Ramos (cell line): ENCODE results near the gene TMED6.

Experiments used
- in situ Hi-C: fragments of 300-500 bp; cut with MboI; formaldehyde crosslinking; loops from one replicate; pipeline ENCODE4 v1.14.3; 2022; ENCODE audit warnings: low sequenced_read_pairs; ENCODE audit not compliant: unreplicated experiment

Gene TMED6

DNA sequence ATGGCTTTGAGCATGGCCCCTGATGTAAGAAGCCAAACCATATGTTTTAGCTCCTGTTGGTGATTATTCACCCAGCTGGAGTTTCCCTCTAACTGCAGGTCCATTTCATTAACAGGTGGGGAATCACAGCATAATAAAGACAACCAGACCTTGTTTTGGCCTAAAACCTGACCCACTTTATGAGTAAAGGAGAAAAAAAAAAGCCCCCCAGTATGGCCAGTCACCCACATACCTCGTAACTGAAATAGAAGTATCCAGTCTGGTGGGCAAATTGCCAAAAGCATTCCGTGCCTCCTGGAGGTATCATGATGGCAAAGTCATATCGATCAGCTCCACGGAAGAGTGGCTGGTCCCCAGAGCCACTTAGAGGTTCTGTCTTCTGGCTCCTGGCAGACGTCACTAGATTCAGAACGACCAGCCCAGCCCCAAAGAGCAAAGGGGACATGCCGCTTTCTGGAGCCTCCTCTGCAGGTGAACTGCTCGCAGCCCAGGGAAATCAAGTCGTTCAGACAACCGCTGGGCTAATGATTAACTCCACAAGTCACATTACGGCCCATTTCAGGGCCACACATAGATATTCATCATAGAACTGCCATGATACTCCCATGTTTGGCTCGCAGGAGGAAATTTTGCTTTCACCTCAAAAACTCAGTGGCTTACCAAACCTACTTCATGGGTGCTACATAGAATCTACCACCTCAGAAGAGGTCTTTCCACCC lies at the start of gene TMED6:
TSS of gene TMED6 (minus strand) at position 478 of the 719 bp plus-strand sequence. CDS start at position 445, 33 bp downstream.
- in situ Hi-C loops, result no loop called here

- in situ Hi-C loops, result no loop called here
Observed at GRCh38 chr16:69399361-69399760, 47.8 kb upstream of the TMED6 start.

DNA sequence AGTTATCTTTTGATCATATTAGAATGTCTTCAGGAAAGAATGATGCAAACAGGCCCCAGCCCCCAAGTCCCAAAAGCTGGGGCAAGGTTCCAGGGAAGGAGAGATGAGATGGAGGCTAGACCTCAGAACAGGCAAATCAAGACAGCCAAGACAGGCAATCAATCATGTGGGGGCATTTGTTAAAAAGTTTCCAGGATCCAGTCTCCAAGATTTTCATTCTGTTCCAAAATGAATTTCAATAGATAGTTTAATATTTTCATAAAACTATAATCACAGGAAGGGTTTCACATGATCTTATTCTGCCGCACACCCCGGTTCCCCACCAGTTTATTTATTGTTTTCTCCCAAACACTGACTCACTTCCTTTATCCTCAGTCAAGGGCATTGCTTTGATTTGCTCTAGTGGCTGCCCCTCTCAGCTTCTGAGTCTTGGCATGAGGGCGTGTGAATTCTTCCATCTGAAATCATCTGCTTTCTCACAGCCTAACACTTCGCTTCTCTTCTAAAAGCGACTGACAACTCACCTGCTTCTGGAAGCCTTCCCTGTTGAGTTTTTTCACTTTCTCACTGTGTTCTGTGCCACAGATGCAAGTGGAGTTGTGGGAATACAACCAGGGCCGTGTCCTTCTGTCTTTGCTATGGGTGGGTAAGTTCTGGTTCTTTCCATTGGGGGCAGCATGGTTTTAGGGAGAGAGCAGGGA lies 46.4 kb upstream of the TMED6 start:
- in situ Hi-C loops, result no loop called here

DNA sequence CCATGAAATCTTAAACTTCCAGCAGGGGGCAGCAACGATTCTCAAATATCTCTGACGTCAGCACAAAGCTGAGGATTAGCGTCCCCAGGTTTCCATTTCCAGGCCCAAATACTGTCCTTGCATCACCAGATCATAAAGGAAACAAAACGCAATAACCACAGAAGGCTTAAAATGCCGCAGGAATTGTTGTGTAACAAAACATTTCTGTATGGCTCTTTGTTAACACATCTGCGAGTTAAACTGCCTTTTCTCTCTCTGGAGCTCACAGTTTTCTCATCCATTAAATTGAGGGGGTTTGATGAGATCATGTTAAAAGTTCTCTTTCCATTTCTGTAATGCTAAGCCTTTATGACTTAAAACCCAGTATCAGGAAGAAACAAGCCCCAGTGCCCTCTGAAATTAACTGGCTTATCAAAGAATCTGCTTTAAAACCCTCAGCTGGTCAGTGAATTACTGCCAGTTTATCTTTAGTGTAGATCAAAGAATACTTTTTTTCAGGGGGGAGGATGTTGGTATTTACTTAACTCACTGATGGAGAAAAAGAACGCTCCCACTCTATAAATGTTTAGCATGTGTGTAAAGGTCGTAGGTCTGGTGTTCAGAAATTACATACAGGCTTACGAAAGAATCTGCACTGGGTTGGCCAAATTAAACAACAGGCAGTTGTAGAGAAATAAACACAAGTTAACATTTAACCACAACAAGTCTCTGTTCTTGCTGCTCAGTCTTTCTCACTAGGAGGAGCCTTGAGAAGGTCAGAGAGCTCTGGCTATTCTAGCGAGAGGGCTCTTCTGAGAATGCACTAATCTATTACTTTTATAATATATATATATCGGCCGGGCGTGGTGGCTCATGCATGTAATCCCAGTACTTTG lies 44.8 kb upstream of the TMED6 start:
- in situ Hi-C loops, result no loop called here

DNA sequence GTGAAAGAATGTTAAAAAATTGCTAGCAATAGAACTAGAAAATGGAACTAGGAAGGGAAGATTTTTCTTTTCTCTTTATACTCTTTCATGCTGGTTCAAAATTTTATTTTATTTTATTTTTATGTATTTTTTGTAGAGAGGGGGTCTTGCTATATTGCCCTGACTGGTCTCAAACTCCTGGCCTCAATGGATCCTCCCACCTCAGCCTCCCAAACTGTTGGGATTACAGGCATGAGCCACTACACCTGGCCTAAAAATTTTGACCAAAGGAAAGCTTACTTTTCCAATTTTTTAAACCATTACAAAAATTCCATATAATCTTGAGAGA lies 44.2 kb upstream of the TMED6 start:
- in situ Hi-C loops, result no loop called here

- in situ Hi-C loops, result no loop called here
Observed at GRCh38 chr16:69393898-69394849, 42.6 kb upstream of the TMED6 start.

DNA sequence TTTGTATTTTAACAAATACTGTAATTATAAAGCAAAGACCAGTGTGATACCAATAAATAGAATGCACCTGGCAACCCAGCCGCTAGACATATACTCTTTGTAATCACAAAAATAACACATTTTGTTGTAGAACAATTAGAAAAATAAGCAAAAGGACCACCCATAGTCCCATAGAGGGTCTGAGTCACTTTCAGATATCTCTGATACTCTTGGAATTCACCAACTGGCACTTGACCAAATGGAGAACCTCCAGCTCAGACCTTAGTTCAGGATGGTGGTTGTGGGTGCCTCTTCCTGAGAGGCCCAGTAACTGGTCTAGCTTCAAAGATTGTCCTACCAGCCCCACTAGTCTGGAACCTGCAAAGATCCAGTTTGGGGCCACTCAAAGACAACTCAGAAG lies 35.0 kb upstream of the TMED6 start:
- in situ Hi-C loops, result no loop called here

- in situ Hi-C loops, result no loop called here
Observed at GRCh38 chr16:69384974-69385373, 33.4 kb upstream of the TMED6 start.

DNA sequence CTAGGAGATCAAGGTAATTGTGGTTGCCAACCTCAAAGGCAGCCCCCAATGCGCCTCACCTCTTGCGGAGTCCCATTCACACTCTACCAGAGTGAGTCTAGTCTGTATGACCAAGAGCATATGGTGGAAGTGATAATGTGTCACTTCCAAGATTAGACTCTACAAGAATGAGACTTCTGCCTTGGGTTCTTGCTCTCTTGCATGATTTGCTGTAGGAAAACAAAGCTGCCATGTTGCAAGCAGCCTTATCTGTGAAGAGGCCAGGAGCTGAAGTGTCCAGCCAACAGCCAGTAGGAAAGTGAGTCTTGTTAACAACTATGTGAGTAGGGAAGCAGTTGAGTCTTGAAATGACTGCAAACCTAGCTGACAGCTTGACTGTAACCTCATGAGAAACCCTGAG lies 30.8 kb upstream of the TMED6 start:
- in situ Hi-C loops, result no loop called here

DNA sequence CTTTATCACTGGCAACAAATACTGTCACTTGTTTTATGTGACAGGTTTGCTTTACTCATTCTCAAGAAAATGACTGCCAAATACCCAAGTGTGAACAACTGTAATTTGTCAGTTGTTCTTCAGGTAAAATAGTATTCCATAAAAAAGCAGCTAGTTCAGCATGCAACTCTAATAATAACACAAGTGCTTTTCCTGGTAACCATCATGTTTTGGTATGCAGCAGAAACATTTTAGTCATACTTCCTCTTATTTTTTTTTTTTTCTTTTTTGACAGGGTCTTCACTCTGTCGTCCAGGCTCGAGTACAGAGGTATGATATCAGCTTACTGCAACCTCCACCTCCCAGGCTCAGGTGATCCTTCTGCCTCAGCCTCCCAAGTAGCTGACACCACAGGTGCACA lies 29.6 kb upstream of the TMED6 start:
- in situ Hi-C loops, result no loop called here

- in situ Hi-C loops, result no loop called here
Observed at GRCh38 chr16:69378760-69379159, 27.2 kb upstream of the TMED6 start.

GRCh38 chr16:69378036-69378435 lies 26.4 kb upstream of the TMED6 start:
- in situ Hi-C loops, result no loop called here

DNA sequence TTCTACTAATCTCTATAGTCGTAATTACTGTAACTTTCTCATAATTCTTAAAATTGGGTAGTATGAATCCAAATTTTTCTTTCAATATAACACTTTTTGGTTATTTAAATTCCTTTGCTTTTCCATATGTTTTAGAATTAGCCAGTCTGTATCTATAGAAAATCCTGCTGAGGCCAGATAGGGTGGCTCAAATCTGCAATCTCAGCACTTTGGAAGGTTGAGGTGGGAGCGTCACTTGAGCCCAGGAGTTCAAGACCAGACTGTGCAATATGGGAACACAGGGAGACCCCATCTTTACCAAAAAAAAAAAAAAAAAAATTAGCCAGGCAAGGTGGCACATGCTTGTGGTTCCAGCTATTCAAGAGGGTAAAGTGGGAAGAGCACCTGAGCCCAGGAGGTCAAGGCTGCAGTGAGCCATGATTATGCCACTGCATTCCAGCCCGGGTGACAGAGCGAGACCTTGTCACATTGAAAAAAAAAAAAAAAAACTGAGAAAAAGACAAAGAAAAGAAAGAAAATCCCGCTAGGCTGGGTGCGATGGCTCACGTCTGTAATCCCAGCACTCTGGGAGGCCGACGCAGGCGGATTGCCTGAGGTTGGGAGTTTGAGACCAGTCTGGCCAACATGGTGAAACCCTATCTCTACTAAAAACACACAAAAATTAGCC lies 24.9 kb upstream of the TMED6 start:
- in situ Hi-C loops, result no loop called here

DNA sequence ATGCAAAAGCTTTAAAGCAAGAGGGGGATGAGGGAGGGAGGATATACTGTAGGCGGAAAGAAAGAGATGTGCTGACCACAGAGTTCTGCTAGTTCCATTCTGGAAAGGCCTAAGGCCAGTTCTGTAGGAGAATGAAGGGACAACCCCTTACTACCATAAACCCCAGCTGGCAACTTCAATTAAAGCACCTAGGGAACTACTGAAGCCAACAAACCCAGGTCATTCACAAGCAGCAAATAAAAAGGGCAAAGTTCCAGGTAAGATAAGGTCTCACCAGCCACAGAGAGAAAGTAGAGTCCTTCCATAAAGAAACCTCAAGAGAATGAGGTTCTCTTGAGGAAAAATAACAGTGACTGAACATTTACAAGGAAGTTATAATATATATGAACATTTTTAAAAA lies 21.4 kb upstream of the TMED6 start:
- in situ Hi-C loops, result no loop called here

- in situ Hi-C loops, result no loop called here
Observed at GRCh38 chr16:69371564-69371963, 20.0 kb upstream of the TMED6 start.

DNA sequence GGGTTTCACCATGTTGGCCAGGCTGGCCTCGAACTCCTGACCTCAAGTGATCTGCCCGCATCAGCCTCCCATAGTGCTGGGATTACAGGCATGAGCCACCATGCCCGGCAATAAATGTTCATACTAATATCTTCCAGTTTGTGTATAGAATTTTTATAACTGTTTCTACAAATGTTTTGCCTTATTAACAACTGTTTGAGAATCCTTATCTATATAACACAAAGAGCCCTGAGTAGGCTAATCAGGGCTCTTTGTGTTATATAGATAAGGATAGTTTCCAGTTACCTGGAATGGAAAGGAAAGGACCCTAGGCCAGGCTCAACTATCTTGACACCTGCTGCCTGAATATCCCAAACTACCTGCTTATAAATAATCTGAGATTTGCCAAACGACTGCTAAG lies 17.3 kb upstream of the TMED6 start:
- in situ Hi-C loops, result no loop called here

- in situ Hi-C loops, result no loop called here
Observed at GRCh38 chr16:69367980-69368379, 16.4 kb upstream of the TMED6 start.

- in situ Hi-C loops, result no loop called here
Observed at GRCh38 chr16:69366431-69366830, 14.8 kb upstream of the TMED6 start.

DNA sequence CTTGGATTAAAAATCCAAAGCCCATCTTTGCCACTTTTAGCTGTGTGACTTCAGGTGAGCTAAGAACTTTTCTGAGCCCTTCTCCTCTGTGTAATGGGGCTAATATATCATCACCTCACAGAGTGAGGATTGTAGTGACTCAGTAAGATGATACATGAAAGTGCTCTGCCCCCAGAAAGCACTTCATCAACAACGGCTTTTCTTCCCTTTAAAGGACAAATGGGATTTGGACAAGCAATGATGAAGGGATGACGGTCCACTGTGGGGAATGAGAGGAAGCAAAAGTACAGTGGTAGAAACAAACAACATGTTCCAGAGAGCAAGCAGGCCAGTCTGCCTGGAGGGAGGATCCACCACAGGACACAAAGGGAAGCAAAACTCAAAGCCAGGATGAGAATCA lies 14.3 kb upstream of the TMED6 start:
- in situ Hi-C loops, result no loop called here

DNA sequence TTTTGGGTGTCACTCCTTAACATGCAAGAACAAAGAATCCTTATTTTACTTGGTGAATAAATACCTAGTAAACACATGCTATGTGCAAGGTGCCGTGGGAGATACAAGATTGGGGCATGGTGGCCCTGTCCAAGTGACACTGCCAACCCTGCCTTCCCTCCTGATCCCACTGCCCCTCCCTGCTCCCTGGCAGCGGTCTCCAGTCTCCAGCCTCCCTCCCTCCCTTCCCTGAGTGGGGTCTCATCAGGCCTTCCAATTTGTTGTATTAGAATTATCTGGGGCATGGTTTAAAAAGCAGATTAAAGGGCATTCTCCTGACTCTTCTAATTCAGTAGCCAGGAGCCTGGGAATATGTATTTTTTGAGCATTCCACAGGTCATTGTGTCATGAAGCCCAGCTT lies 12.5 kb upstream of the TMED6 start:
- in situ Hi-C loops, result no loop called here
